Endothelial cell of umbilical vein (primary cell): ENCODE results near the gene UQCRC1. TPM values are rescaled to one million over a fixed set of nuclear protein-coding genes. Genes with fewer than 3 reads are reported as not detected.

Experiments
- BruUV-seq: library from RNA; stranded (reverse); fragments of 400-500 nt; replicated peaks from 2 replicates; lab custom pipeline; 2021; lab: Mats Ljungman, UMichigan
- CTCF ChIA-PET: fragments of 300-600, 350-600 bp; sonication (Branson Sonifier 250); formaldehyde crosslinking; loops from one replicate; lab custom pipeline; 2021; ENCODE audit warnings: antibody characterized with exemption, inconsistent platforms; lab: Charles Lee
- POLR2A ChIA-PET: fragments of 300-600, 350-600 bp; sonication (Branson Sonifier 250); formaldehyde crosslinking; loops from one replicate; lab custom pipeline; 2021; ENCODE audit warnings: antibody characterized with exemption, inconsistent platforms; lab: Charles Lee
- DNase-seq: peaks from one replicate; pipeline ENCODE4 v3.0.0-alpha.2; 2011; ENCODE audit warnings: low read depth, low spot score
- FAIRE-seq: peaks from 2 replicates; lab custom pipeline; 2011; peaks lifted over from hg19 to GRCh38; lab: Jason Lieb, UNC
- H2AFZ ChIP-seq: 2 replicates; pipeline ENCODE4 v1.6.0; 2012; ENCODE audit warnings: low read depth, low read length, control low read depth, inconsistent platforms
- H3K27ac ChIP-seq: 2 replicates; pipeline ENCODE4 v1.5.1; 2011; ENCODE audit warnings: low read depth, mild to moderate bottlenecking, control low read depth, low read length, moderate library complexity; ENCODE audit not compliant: insufficient read depth
- H3K27me3 ChIP-seq, 2 experiments: 2 replicates each; pipeline versions ENCODE4 v1.6.0 to v1.6.1; 2011; ENCODE audit warnings: low read length in 2 of 2, mixed read lengths in 1 of 2; ENCODE audit not compliant: control insufficient read depth in 2 of 2, insufficient read depth in 2 of 2
- H3K36me3 ChIP-seq, 2 experiments: 2 replicates in 1 of 2; 3 replicates in 1 of 2; pipeline ENCODE4 v1.5.1; 2011; ENCODE audit warnings: low read length in 2 of 2, mild to moderate bottlenecking in 1 of 2, moderate library complexity in 1 of 2; ENCODE audit not compliant: control insufficient read depth in 2 of 2, insufficient read depth in 2 of 2; ENCODE audit errors: extremely low read depth in 1 of 2
- H3K4me1 ChIP-seq: 3 replicates; pipeline ENCODE4 v1.5.1; 2011; ENCODE audit warnings: mild to moderate bottlenecking, low read length; ENCODE audit not compliant: control insufficient read depth, insufficient read depth; ENCODE audit errors: extremely low read depth
- H3K4me2 ChIP-seq: 2 replicates; pipeline ENCODE4 v1.6.1; 2011; ENCODE audit warnings: low read length, control low read depth, mixed read lengths; ENCODE audit not compliant: insufficient read depth
- H3K4me3 ChIP-seq, 3 experiments: fragments of 200-600 bp in 1 of 3; sonication (generic), shearing (Covaris generic) in 1 of 3; replicated peaks in 1 of 3; 2 replicates each; pipeline ENCODE4 v1.5.1; 2011 to 2016; ENCODE audit warnings: control low read depth in 3 of 3, low read length in 3 of 3, mild to moderate bottlenecking in 2 of 3, inconsistent platforms in 1 of 3, low read depth in 1 of 3, moderate library complexity in 1 of 3; ENCODE audit not compliant: insufficient read depth in 1 of 3
- H3K79me2 ChIP-seq: 2 replicates; pipeline ENCODE4 v1.6.0; 2012; ENCODE audit warnings: low read length, inconsistent platforms; ENCODE audit not compliant: control insufficient read depth, insufficient read depth
- H3K9ac ChIP-seq: replicated peaks from 2 replicates; pipeline ENCODE3; 2011; ENCODE audit warnings: low read length, control low read depth; ENCODE audit not compliant: insufficient read depth; ENCODE audit errors: extremely low read depth
- H3K9me1 ChIP-seq: replicated peaks from 3 replicates; pipeline ENCODE4 v1.6.0; 2011; ENCODE audit warnings: mild to moderate bottlenecking, low read length; ENCODE audit not compliant: control insufficient read depth, insufficient read depth; ENCODE audit errors: extremely low read depth
- H3K9me3 ChIP-seq: replicated peaks from 2 replicates; pipeline ENCODE4 v1.5.1; 2012; ENCODE audit warnings: low read length, inconsistent platforms; ENCODE audit not compliant: control insufficient read depth, insufficient read depth
- H4K20me1 ChIP-seq: replicated peaks from 2 replicates; pipeline ENCODE3; 2011; ENCODE audit warnings: mild to moderate bottlenecking, low read length; ENCODE audit not compliant: control insufficient read depth, insufficient read depth; ENCODE audit errors: extremely low read depth
- CTCF ChIP-seq, 2 donors: IDR thresholded peaks; 1 replicate in 1 of 2; 2 replicates in 1 of 2; pipeline ENCODE4 v1.5.1; 2011; ENCODE audit warnings: low read length in 2 of 2, mild to moderate bottlenecking in 2 of 2, moderate library complexity in 2 of 2, control low read depth in 1 of 2, inconsistent platforms in 1 of 2, low read depth in 1 of 2; ENCODE audit not compliant: insufficient read depth in 1 of 2; ENCODE audit errors: extremely low read depth in 1 of 2
- EZH2 ChIP-seq: IDR thresholded peaks from 2 replicates; pipeline ENCODE4 v1.6.1; 2012; ENCODE audit warnings: borderline replicate concordance, low read depth, mild to moderate bottlenecking, moderate library complexity, low read length, inconsistent platforms; ENCODE audit not compliant: severe bottlenecking
- FOS ChIP-seq: IDR thresholded peaks from 2 replicates; pipeline ENCODE4 v1.6.1; 2011; ENCODE audit warnings: mild to moderate bottlenecking, low read length, moderate library complexity, borderline replicate concordance; ENCODE audit not compliant: insufficient read depth
- GATA2 ChIP-seq: IDR thresholded peaks from 2 replicates; pipeline ENCODE4 v1.7.0; 2011; ENCODE audit warnings: low read depth, mild to moderate bottlenecking, moderate library complexity, mixed read lengths, low read length; ENCODE audit not compliant: insufficient read length, insufficient read depth
- JUN ChIP-seq: IDR thresholded peaks from 2 replicates; pipeline ENCODE4 v1.6.1; 2011; ENCODE audit warnings: borderline replicate concordance, low read depth; ENCODE audit not compliant: insufficient read length, insufficient read depth
- MYC ChIP-seq: IDR thresholded peaks from one replicate; pipeline ENCODE4 v1.6.1; 2011; ENCODE audit warnings: mild to moderate bottlenecking, low read depth, low read length
- POLR2A ChIP-seq: IDR thresholded peaks from 2 replicates; pipeline ENCODE4 v1.6.1; 2012; ENCODE audit warnings: low read depth, mild to moderate bottlenecking, control low read depth, low read length
- POLR2AphosphoS5 ChIP-seq: IDR thresholded peaks from 2 replicates; pipeline ENCODE4 v1.6.1; 2012; ENCODE audit warnings: low read depth, mild to moderate bottlenecking, control low read depth, low read length, moderate library complexity; ENCODE audit not compliant: insufficient read depth
- dilution Hi-C: fragments of 300-500 bp; cut with MboI; formaldehyde crosslinking; loops from one replicate; pipeline ENCODE4 v1.15.0; 2019; ENCODE audit warnings: low sequenced_read_pairs; ENCODE audit not compliant: extremely low pct_ligation_motif_present
- intact Hi-C: fragments of 100-400 bp; cut with micrococcal nuclease; formaldehyde crosslinking; loops from one replicate; pipeline ENCODE4 v1.10.0; 2022
- polyA plus RNA-seq, 4 experiments: library from polyadenylated mRNA; depleted of rRNA in 3 of 4; stranded (reverse) in 3 of 4; unstranded in 1 of 4; fragments of >200 nt; gene quantifications; 2 replicates each; pipeline versions ENCODE4 v1.2.1 to v1.2.3, GENCODE V29; 2011 to 2012; ENCODE audit warnings: missing spikeins in 1 of 4
- total RNA-seq: library from RNA; stranded (reverse); gene quantifications from 2 replicates; pipeline ENCODE4 v1.2.3, GENCODE V29; 2021
- TF ChIP-seq, protein P1 (sequence below): IDR thresholded peaks from 2 replicates; pipeline ENCODE4 v1.6.1; 2011; ENCODE audit not compliant: insufficient read depth, insufficient read length

The UQCRC1 gene
- total and polyA plus RNA-seq, 2 donors (not counting 3 experiments of a cell fraction or from before 2014, with no cell fraction given) = 184 to 427 TPM

- no peaks in the 10 kb centered on the region for H3K9me1 ChIP-seq
- H2AFZ ChIP-seq = no peak overlapping the region
- no peaks in the 10 kb centered on the region for H3K36me3 ChIP-seq
- BruUV-seq = no TSS peak
- FAIRE-seq (no peak), DNase-seq (no peak)
- dilution Hi-C loops = no loop called here
- no peak overlapping the region for H3K9ac ChIP-seq
- CTCF ChIA-PET = interaction anchor here (1.1 to 2.2 kb wide), 3 partner anchors 9 to 131 kb away, joined by 3 to 10 read pairs (median 3); no protein-coding TSS in a partner anchor
- no peaks in the 10 kb centered on the region for H3K79me2 ChIP-seq
- H3K4me1 ChIP-seq = peaks cover 13% of the 10 kb centered on the region
- H3K27ac ChIP-seq = no peak overlapping the region
- POLR2A ChIA-PET = no interaction called here
- H3K4me2 ChIP-seq = no peak overlapping the region
- intact Hi-C loops = no loop called here
- H3K9me3 ChIP-seq = no peaks in the 10 kb centered on the region
- TF ChIP-seq JUN (no peak), GATA2 (no peak), POLR2A (no peak)
- H3K27me3 ChIP-seq = no peaks in the 10 kb centered on the region
- no peak overlapping the region for H3K4me3 ChIP-seq
- no peaks in the 10 kb centered on the region for H4K20me1 ChIP-seq
These were observed 41.9 kb downstream of the UQCRC1 start for GRCh38 chr3:48567500-48567899.

DNA sequence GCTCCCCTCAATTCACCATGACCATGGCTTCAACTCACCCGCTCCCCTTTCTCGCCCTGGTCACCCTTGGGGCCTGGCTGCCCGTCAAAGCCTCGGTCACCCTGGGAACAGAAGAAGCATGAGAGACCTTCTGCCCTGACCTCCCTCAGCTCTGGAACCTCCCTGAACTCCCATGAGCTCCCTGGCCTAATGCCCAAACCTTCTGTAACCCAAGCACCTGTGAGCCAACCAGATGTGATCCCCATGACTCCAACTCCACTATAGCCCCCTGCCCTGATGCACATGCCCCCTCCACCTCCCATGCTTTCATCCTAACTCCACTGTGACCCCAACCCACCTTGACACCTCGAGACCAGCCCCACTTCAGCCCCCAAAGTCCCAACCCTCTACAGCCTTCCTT lies 42.4 kb downstream of the UQCRC1 start:
- Histone ChIP-seq H2AFZ (no peak overlapping the region), H4K20me1 (no peaks in the 10 kb centered on the region), H3K27me3 (no peaks in the 10 kb centered on the region), H3K9ac (no peak overlapping the region), H3K4me1 (peaks cover 13% of the 10 kb centered on the region), H3K4me2 (no peak overlapping the region), H3K9me1 (no peaks in the 10 kb centered on the region), H3K79me2 (no peaks in the 10 kb centered on the region), H3K27ac (no peak overlapping the region), H3K9me3 (no peaks in the 10 kb centered on the region), H3K4me3 (no peak overlapping the region), H3K36me3 (no peaks in the 10 kb centered on the region)
- intact Hi-C loops = no loop called here
- no peak for DNase-seq
- dilution Hi-C loops = no loop called here
- no TSS peak for BruUV-seq
- TF ChIP-seq EZH2 = no peak
- no peak for TF ChIP-seq POLR2AphosphoS5
- no peak for TF ChIP-seq MYC
- TF ChIP-seq FOS = no peak
- TF ChIP-seq POLR2A = no peak
- TF ChIP-seq, protein P1, sequence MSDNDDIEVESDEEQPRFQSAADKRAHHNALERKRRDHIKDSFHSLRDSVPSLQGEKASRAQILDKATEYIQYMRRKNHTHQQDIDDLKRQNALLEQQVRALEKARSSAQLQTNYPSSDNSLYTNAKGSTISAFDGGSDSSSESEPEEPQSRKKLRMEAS = no peak
- no peak for TF ChIP-seq JUN
- TF ChIP-seq CTCF (IDR thresholded peaks at IDR 0.05; ENCODE audit: extremely low read depth in 1 of 2, insufficient read depth in 1 of 2, low read depth in 1 of 2, low read length in 2 of 2) = no peak
- no peak for TF ChIP-seq GATA2
- ChIA-PET CTCF (interaction anchor here (1.1 to 2.2 kb wide), 3 partner anchors 9 to 131 kb away, joined by 3 to 10 read pairs (median 3); no protein-coding TSS in a partner anchor), POLR2A (no interaction called here)
- FAIRE-seq = no peak
